Dermis lymphatic vessel endothelial cell (primary cell): ENCODE measurements around the gene RNASEL. TPM values are rescaled to one million over a fixed set of nuclear protein-coding genes. Genes with fewer than 3 reads are reported as not detected.

ENCODE experiments used
- total RNA-seq: library from RNA; depleted of rRNA; stranded (reverse); fragments of >200 nt; gene quantifications from 2 replicates; pipeline ENCODE4 v1.2.1, GENCODE V29; 2014

The RNASEL gene, protein sequence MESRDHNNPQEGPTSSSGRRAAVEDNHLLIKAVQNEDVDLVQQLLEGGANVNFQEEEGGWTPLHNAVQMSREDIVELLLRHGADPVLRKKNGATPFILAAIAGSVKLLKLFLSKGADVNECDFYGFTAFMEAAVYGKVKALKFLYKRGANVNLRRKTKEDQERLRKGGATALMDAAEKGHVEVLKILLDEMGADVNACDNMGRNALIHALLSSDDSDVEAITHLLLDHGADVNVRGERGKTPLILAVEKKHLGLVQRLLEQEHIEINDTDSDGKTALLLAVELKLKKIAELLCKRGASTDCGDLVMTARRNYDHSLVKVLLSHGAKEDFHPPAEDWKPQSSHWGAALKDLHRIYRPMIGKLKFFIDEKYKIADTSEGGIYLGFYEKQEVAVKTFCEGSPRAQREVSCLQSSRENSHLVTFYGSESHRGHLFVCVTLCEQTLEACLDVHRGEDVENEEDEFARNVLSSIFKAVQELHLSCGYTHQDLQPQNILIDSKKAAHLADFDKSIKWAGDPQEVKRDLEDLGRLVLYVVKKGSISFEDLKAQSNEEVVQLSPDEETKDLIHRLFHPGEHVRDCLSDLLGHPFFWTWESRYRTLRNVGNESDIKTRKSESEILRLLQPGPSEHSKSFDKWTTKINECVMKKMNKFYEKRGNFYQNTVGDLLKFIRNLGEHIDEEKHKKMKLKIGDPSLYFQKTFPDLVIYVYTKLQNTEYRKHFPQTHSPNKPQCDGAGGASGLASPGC
- 0.33 and 0.34 TPM in 2 replicates for total RNA-seq

GRCh38 chr1:182588500-182589396, at the start of gene RNASEL:
TSS of gene RNASEL (minus strand) at chr1:182589256. CDS start at chr1:182586806, 2,450 bp downstream.

GRCh38 chr1:182604175-182605164, 15.4 kb upstream of the RNASEL start, which contains the start of gene RGS16:
TSS of gene RGS16 (minus strand) at chr1:182604389. CDS start at chr1:182604259, 130 bp downstream.

Other genes with a start within 250 kb of the RNASEL start
- 353 and 531 TPM in 2 replicates for gene GLUL, start 197.5 kb downstream of the RNASEL start, total RNA-seq
- gene TEDDM1, start 188.6 kb downstream of the RNASEL start, total RNA-seq = not detected in 2 replicates
- not detected in 2 replicates for gene RGSL1, start 139.1 kb downstream of the RNASEL start, total RNA-seq
- 0.98 and 1.3 TPM in 2 replicates for gene RGS16, start 15.1 kb upstream of the RNASEL start, total RNA-seq
- gene RGS8, start 95.3 kb upstream of the RNASEL start, total RNA-seq = under 0.01 TPM in 1 of 2 replicates, not detected in the other
- gene NPL, start 200.5 kb upstream of the RNASEL start, total RNA-seq = 2.4 and 6.0 TPM in 2 replicates